GM19438 (cell line): ENCODE results near the gene GPX5.
"Not testable (repeated sequence)": the region's sequence is repeated elsewhere in the genome, so short reads cannot be mapped to it uniquely, and the experiment has no call there.

Experiments
- ATAC-seq: cut with Tn5 transposase; IDR thresholded peaks from one replicate; pipeline ENCODE4 v1.9.1; 2021; ENCODE audit warnings: low read depth; ENCODE audit not compliant: unreplicated experiment

GPX5 gene

DNA sequence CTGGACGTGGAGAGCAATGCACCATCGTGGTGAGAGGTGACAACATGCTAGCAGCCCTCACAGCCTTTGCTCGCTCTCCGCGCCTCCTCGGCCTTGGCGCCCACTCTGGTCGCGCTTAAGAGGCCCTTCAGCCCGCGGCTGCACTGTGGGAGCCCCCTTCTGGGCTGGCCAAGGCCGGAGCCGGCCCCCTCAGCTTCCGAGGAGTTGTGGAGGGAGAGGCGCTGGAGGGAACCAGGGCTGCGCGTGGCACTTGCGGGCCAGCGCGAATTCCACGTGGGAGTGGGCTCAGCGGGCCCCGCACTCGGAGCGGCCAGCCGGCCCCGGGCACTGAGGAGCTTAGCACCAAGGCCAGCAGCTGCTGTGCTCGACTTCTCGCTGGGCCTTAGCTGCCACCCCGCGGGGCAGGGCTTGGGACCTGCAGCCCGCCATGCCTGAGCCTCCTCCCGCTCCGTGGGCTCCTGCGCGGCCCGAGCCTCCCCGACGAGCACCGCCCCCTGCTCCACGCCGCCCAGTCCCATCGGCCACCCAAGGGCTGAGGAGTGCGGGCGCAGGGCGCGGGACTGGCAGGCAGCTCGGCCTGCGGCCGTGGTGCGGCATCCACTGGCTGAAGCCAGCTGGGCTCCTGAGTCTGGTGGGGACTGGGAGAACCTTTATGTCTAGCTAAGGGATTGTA is 13.9 kb upstream of the GPX5 start:
- ATAC-seq: no peak

DNA sequence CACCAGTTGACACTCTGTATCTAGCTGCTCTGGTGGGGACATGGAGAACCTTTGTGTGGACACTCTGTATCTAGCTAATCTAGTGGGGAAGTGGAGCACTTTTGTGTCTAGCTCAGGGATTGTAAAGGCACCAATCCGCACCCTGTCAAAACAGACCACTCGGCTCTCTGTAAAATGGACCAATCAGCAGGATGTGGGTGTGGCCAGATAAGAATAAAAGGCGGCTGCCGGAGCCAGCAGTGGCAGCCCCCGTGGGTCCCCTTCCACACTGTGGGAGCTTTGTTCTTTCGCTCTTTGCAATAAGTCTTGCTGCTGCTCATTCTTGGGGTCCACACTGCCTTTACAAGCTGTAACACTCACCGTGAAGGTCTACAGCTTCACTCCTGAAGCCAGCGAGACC is 13.3 kb upstream of the GPX5 start:
- ATAC-seq: not testable (repeated sequence)

DNA sequence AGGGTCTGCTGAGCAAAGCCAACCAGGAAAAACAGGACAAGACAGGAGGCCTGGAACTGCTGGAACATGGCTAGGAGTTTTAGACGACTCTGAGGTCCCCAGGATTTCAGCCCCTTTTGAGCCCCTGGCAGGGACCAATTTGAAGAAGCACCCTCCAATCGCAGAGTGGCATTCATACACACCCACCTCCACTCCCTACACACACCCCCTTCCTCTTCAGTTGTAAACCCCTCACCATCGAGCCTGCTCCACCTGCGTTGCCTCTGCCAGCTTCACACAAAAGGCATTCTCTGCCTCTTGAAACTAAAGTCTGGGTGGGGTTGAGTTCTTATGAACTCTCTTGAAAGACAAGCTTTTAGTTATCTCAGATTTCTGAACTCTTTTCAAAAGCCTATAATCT is 10.0 kb upstream of the GPX5 start, which contains the start of gene GPX6:
TSS of gene GPX6 (minus strand) at position 118 of the 400 bp plus-strand sequence. CDS start at position 68, 50 bp downstream.
- no peak for ATAC-seq

DNA sequence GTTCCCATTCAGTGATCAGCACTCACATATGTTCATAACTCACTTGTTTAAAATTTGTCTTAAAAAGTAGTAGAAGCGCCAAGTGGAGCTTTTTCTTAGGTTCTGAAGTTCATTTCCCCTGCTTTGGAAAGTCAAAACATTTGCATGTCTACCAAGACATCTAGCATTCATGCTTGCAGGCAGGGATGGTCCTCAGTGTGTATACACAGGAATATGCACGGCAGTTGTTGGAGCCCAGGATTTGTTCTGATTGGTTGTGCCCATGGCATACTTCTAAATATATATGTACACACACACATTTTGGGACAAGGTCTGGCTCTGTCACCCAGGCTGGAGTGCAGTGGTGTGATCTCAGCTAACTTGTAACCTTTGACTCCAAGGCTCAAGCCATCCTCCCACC is 7.7 kb upstream of the GPX5 start:
- no peak for ATAC-seq

DNA sequence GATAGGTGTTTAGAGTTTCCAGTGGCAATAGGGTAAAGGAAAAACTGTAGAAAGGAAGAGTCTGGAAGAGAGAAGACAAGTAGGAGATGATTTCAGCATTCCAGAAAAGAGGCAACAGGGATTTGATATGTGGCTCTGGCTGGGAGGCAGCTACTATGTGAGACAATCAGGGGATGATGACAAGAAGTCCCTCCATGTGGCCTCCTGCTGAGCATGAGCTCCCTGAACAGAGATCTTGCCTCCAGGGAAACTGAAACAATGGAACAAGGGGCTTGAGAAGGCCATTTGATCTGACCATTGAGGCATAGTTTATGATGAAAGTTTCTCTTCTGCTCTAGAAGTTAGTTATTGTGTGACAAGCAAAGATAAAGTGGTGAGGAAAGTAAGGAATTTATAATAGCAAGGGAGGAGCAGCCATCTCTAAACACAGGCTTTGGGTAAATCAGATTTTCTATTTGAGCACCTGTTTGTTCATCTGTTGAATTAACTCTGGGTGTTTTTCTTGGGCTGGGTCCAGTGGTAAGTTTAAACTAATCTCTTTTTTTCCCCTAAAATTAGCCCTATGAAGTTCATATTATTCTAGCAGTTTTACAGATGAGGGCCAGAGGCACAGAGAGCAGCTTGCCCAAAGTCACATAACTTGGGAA is 3.0 kb upstream of the GPX5 start:
- no peak for ATAC-seq

DNA sequence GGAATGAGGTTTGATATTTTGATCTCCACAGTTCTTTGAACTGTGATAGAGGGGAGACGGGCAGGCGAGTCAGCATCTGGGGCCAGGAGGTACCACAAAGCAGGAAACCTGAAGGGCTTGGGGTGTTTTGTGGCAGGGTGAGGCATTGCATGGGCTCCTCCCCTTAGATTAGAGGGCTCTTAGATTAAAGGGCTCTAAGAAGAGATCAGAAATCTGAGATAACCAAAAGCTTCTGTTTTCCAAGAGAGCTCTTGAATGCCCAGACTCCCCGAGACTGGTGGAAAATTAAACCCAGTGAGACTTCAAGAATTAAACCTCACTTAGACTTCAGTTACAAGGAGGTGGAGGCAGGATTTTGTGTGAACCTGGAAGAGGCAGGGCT is 2.4 kb upstream of the GPX5 start:
- no peak for ATAC-seq

DNA sequence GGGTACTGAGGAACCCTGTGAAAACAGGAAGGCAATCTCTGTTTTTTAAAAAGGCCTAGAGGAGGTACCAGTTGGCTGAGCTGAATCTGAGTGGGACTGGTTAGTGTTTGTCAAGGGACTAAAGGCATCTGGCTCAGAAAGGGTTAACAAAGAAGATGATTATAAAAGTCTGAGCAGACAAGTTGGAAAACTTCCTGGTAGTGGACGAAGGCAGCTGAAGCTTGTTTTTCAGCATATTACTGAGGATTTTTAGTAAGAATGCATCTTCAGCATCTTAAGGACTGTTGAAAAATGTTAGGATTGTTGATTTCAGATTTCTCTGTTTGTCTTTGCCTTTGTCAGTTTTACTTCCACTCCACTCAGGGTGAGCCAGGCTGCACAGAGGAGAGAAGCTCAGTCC is 5.1 kb downstream of the GPX5 start:
- ATAC-seq: no peak

DNA sequence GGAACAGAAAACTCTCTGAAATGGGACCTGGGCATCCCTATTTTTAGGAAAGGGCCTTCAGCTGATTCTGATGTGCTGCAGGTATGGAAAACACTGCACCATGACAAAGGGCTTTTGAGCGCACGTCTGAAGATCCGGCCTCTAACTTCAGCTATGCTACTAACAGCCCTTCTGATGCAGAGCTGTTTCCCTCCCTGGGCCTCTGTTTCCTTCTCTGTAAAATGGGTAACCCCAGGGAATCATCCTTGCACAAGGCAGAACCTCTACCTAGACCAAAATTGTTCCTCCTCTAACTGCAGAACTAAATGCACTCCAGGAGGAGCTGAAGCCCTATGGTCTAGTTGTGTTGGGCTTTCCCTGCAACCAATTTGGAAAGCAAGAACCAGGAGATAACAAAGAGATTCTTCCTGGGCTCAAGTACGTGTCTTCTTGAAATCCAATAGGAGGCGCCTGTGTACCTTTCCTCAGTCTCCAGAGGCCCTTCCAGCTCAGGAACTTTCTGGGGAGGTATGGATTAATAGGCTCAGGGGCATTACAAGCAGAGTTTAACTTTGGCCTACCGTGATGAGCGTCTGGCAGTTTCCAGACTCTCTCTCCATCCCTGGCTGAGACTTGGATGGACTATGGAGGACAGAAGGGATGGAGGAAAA is 5.9 kb downstream of the GPX5 start:
- no peak for ATAC-seq

DNA sequence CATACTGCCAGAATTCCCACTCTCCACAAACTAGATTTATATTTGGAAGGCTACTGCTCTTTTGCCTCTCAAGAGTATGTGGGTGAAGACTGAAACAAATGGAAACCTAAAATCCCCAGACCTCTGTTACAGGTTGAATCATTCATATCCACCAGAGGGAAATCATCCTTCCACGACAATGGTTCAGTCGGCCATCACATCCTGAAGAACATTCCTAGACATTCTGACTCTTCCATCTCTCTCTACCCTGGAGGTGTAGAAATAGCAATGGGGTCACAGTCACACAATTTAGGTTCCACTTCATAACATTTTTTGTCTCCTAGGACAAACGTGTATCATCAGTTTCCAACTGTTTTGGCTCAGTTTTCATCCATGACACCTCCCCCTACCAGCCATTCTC is 8.6 kb downstream of the GPX5 start:
- ATAC-seq: no peak

DNA sequence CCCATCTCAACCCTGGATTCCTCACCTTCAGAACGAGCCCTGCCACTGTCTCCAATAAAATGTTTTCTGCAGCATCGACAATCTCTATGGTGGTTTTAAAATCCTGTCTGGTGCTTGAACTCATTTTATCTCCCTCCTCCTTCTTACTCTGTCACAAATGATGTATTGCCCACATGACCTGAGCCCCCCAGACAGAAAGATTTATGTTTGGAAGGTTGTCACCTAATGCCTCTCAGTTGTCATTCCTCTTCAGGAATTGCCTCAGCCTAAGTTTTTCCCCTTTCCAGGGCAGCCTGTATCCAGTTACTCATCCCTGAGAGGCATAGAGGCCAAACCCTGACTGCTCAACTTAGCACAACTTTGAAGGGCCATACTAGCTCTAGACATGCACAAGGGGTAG is 9.2 kb downstream of the GPX5 start:
- no peak for ATAC-seq

DNA sequence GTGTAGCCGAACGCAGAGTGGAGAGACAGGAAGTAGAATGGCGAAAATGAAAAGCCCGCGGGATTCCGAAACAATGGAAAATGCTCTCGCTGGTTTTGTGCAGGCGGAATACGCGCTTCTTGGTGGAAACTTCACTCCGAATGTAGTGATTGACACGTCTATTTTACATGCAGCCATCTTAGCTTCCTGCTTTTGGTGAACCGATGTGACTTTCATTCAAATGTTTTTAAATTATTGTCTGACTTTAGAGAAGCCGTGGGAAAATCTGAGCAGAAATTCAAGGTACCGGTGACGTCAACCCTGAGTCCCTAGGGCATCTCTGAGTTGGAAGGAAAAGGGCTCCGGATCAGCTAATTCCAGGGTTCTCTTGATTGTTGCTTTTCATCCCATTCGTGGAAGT is 11.4 kb downstream of the GPX5 start:
- ATAC-seq: no peak

DNA sequence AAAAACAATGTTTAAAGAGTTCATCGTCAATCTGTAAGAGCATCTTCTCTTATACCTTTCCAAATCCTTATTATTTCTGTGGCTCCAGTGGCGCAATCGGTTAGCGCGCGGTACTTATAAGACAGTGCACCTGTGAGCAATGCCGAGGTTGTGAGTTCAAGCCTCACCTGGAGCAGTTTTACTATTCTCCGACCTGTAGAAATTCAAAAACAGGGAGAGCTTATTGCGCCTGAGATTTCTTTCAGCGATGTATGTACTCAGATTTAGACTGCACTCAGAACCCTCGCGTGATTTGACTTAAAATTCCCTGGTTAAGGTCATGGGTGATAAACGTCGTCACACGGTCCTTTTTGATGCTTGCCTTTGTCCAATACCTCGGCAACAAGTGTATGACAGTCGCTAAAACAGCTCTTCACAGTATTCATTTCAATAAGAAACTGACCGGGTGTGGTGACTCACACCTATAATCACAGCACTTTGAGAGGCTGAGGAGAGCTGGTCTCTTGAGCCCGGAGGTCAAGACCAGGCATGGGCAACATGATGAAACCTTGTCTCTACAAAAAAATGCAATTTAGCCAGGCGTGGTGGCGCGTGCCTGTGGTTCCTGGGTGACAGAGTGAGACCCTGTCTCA is 11.9 kb downstream of the GPX5 start:
- ATAC-seq: no peak

DNA sequence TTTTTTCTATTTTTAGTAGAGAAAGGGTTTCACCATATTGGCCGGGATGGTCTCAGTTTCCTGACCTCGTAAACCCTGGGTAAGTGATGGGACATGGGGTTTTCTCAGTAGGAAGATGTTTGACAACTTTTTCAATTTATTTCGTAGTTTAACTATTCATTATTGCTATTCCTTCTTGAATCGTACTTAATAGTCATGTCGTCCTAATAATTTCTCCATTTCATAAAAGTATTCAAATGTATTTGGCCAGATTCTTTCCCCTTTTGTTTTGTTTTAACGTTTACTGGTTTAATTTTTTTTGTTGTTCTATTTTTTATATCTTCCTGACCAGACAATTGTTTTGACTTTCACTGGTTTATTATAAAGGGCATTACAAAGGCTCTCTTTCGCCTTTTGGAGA is 16.3 kb downstream of the GPX5 start:
- ATAC-seq: no peak

DNA sequence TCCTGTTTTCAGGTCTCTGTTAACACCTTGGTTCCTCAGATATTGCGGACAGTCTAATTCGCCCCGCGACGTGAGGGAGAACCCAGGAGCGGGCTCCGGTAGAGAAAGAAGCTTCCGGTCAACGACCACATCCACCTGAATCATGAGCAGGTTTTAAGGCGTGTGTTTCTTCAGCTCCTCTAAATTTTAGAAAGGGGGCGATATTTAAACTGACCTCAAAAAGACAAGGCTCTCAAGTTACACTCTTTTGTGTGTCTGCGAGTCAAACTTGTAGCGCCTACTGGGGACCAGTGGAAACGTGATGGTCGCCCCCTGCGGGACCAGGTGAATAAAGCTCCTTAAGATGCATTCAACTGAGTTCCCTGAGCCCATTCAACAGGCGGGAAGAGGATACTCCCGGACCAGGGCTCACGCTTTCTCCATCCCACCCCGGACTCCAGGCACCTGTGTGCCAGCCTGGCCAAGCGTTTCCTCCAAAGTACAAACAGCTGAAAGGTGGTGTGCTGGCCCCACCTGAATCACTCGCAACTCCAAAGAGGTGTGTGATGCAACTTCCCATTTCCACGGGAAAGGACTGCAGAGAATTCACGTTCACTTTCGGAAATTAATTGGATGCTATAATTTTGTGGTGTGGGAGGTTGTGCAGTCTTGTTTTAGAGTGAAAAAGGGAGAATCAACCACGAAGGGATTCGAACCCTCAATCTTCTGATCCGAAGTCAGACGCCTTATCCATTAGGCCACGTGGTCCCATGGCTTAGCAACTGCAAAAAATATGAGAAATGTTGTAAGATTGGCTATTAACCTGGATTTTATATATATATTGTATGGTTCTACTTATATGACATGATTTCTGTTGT is 17.0 kb downstream of the GPX5 start:
- peak; percentile 64 for ATAC-seq

DNA sequence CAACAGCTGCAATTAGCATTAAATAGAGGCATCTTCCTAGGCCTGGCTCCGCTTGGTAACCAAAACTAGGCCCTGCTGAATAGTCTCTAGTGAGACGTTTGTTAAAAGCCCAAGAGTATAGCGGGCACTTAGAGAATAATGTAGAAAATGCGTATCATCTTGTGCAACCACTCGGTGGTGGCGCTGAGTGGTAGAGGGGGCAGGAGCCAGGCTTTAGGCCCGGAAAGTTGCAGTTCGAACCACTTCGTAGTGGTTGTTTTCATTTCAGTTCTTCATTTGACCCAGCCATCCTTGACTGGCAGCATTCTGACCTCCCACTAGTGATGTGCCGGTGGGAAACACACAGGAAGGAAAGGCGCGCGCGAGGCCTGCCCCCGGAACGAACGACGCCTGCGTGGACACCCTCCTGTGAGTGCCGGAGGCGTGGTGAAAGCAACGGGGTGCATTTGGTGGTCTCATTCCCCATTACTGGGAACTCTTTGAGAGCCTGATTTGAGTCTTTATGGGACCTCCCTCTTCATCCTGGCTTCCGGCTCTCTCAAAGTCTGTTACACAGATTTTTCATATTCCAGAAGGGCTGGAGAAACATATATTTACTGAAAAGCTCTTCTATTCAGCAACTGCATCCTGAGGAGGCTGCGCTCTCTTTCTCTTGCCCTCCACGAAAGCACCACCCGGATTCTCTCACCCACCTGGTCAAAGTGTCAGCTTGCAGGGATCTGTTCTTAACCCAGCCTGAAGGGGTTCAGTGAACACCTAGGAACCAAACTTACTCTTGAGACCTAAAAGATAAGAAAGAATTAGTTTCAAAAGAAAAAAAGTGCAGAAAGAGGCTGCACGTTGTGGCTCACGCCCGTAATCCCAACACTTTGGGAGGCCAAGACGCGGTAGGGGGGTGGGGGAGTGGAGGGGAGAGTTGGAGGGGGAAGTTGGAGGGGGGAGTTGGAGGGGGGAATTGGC is 18.2 kb downstream of the GPX5 start:
- peak; percentile 39 for ATAC-seq

DNA sequence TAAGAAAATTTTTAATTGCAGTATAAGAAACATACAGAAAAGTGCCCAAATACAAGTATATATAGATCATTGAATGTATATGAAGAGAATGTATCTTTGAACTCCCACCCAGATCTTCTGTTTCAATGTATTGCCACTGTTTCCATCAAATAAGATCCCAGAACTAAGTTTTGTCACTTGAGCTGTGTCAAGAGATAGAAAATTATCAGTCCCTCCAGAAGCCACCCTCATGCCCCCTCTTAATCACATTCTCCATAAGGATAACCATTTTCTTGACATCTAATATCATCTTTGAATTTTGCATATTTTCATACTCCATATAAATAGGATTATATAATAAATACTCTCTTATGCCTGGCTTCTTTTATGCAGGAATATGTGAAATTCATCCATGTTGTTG is 20.3 kb downstream of the GPX5 start:
- ATAC-seq: no peak

DNA sequence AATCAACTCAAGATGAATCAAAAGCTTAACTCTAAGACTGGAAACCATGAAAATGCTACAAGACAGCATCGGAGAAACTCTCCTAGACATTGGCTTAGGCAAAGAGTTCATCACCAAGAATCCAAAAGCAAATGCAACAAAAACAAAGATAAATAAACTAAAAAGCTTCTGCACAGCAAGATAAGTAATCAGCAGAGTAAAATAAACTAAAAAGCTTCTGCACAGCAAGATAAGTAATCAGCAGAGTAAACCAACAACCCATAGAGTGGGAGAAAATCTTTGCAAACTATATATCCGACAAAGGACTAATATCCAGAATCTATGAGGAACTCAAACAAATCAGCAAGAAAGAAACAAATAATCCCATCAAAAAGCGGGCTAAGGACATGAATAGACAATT is 21.3 kb downstream of the GPX5 start:
- ATAC-seq: not testable (repeated sequence)

DNA sequence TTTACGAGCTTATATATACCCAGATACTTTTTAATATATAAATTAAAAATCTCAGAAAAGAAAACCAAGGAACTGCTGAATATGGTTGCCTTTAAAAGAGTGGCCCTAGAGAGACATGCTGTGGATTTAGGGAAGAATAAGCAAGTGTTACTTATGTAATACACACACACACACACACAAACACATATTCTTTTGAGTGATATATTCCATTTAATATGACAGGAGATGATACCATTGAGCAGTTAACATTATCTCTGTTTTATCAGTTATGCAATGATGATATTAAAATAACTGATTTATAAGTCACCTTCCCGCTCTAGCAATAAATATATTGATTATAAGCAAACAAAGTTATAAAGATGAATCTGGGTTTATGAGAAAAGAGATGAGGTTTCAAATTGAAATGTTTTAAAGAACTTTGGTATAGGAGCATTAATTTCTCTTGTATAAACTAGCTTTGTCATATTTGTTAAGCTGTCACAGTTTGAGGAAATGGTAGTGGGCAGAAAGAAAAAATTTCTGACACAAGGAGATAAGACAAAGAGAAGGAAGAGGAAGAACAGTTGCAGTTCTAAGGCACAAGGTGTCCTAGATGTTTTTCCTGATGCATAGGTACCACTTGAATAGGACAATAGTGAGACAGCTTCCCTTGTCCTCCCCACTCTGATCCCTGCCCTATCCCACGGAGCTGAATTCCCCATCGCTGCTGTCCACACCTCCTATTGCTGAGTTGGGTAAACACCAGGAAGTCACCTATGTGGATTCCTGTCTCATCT is 26.4 kb downstream of the GPX5 start:
- no peak for ATAC-seq
